Measurements from ENCODE around the gene SART3. TPM values are rescaled to one million over a fixed set of nuclear protein-coding genes. Genes with fewer than 3 reads are reported as not detected.
A peak's percentile ranks its signal among the peaks of the same experiment; 100 is the strongest.

The SART3 gene
- total and polyA plus RNA-seq, 2 of the 4 experiments (the other 2 are of a cell fraction) = 22.6 to 37.8 TPM

DNA sequence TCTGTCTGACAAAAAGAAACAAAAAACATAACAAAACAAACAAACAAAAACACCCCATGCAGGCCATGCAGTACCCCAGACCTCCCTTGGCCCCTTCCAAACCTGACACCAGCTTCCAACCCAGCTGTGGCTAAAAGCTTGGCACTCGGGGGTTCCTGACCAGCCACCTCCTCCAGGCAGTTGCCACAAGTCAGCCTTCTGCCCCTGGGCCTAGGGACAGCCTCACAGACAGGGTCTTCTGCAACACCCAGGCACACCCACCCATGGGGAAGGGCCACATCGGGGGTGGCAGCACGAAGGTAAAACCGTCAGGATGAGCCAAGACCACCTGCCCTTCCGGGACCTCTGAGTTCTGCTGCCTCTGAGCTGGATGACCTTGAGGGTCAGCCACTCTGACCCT, 47.6 kb upstream of the SART3 start:
- CTCF ChIA-PET = no interaction called here

More for the DNA sequence above, 47.6 kb upstream of the SART3 start:
- Histone ChIP-seq H4K5ac (ENCODE audit: low read depth, low read length) (no peak overlapping the region; the same call in 1 of the 2 replicates), H3K4me1 (ENCODE audit: control insufficient read depth, insufficient read depth, low read length) (peaks cover 18% of the 10 kb centered on the region), H4K20me1 (ENCODE audit: insufficient read depth, low read length) (no peaks in the 10 kb centered on the region), H3K79me1 (ENCODE audit: low read depth in 1 of 2, low read length in 2 of 2) (peaks cover 0 to 5% of the 10 kb centered on the region in 2 experiments; a peak in 1 of 4 replicates), H3K56ac (ENCODE audit: extremely low read depth, insufficient read depth, low read length) (no peak overlapping the region), H2AFZ (replicated peaks; ENCODE audit: low read length, poor library complexity) (peak overlapping the region; percentile 23), H2AK9ac (replicated peaks; ENCODE audit: low read depth, low read length, poor library complexity) (peak overlapping the region; percentile 63), H4K8ac (ENCODE audit: low read depth in 2 of 2, low read length in 2 of 2) (peak overlapping the region in 1 of 2 experiments; percentile 40; a peak in 1 of 4 replicates), H2BK5ac (ENCODE audit: low read depth, low read length, poor library complexity, severe bottlenecking) (no peak overlapping the region), H3K4ac (ENCODE audit: low read depth, low read length) (peak overlapping the region; percentile 66), H3K27ac (ENCODE audit: insufficient read depth, low read length) (no peak overlapping the region), H2BK20ac (ENCODE audit: low read depth, low read length) (peak overlapping the region; percentile 84), H3K4me2 (ENCODE audit: low read depth, low read length) (no peak overlapping the region), H4K91ac (ENCODE audit: insufficient read depth, low read depth, low read length) (peak overlapping the region; percentile 18), H3K9ac (ENCODE audit: low read depth, low read length) (no peak overlapping the region), H3K9me3 (ENCODE audit: control insufficient read depth, insufficient read depth, low read length) (no peaks in the 10 kb centered on the region), H3K4me3 (ENCODE audit: insufficient read depth, low read depth, low read length) (no peak overlapping the region), H2AK5ac (ENCODE audit: low read depth, low read length) (peak overlapping the region; percentile 89; the same call in 1 of the 2 replicates), H3K18ac (ENCODE audit: low read depth, low read length) (no peak overlapping the region; the same call in 1 of the 2 replicates), H3K14ac (replicated peaks; ENCODE audit: low read depth, low read length) (peak overlapping the region; percentile 53), H2BK120ac (ENCODE audit: low read depth, low read length) (peak overlapping the region; percentile 87), H3K23ac (ENCODE audit: low read depth, low read length) (0 out of 2 replicates have a peak overlapping the region, but pooled peaks have one; percentile 23), H3K9me1 (ENCODE audit: insufficient read depth, low read length) (peaks cover 4% of the 10 kb centered on the region; the same call in 1 of the 2 replicates), H2BK15ac (ENCODE audit: low read depth, low read length) (peak overlapping the region; percentile 63; the same call in 1 of the 3 replicates), H3K36me3 (ENCODE audit: control insufficient read depth, insufficient read depth, low read length) (no peaks in the 10 kb centered on the region), H3K27me3 (ENCODE audit: control insufficient read depth, insufficient read depth, low read length) (no peaks in the 10 kb centered on the region)
- BruUV-seq (replicated peaks) = no TSS peak
- dilution Hi-C loops (cut with HindIII; ENCODE audit: low sequenced_read_pairs, unreplicated experiment) (no loop called here), in situ Hi-C loops (cut with MboI; ENCODE audit: low sequenced_read_pairs) (no loop called here), intact Hi-C loops (cut with micrococcal nuclease) (loop anchor here (2.0 kb wide), 1 partner anchor 46 kb away; the partner anchor contains the start of gene ISCU)
- 91% methylated on average over 4 of the region's 5 CpGs; no CpG with 5 or more reads in 1 of the 2 experiments for WGBS, 2 experiments (ENCODE audit: extremely low coverage in 2 of 2, insufficient read length in 1 of 2)
- POLR2A ChIA-PET (ENCODE audit: unreplicated experiment) = no interaction called here
- no peak for ATAC-seq (ENCODE audit: low read depth)
- TF ChIP-seq NFE2L2 (IDR thresholded peaks at IDR 0.05; ENCODE audit: low read depth, low read length) (no peak), MAZ (IDR thresholded peaks at IDR 0.05; ENCODE audit: borderline replicate concordance, low read depth, low read length) (no peak), RCOR1 (IDR thresholded peaks at IDR 0.05; ENCODE audit: insufficient replicate concordance, low read length) (no peak), FOS (IDR thresholded peaks at IDR 0.05; ENCODE audit: low read depth, low read length) (no peak), MAFK (IDR thresholded peaks at IDR 0.05; ENCODE audit: low read depth, low read length) (no peak), SMC3 (IDR thresholded peaks at IDR 0.05; ENCODE audit: low read depth, low read length) (no peak), MXI1 (IDR thresholded peaks at IDR 0.05; ENCODE audit: borderline replicate concordance, low read depth, low read length) (no peak), BHLHE40 (IDR thresholded peaks at IDR 0.05; ENCODE audit: low read depth, low read length) (no peak), RAD21 (IDR thresholded peaks at IDR 0.05; ENCODE audit: low read length) (no peak), CEBPB (IDR thresholded peaks at IDR 0.05; ENCODE audit: low read depth, low read length) (no peak), RFX5 (IDR thresholded peaks at IDR 0.05; ENCODE audit: low read depth, low read length) (no peak)
- TF ChIP-seq, protein P1, sequence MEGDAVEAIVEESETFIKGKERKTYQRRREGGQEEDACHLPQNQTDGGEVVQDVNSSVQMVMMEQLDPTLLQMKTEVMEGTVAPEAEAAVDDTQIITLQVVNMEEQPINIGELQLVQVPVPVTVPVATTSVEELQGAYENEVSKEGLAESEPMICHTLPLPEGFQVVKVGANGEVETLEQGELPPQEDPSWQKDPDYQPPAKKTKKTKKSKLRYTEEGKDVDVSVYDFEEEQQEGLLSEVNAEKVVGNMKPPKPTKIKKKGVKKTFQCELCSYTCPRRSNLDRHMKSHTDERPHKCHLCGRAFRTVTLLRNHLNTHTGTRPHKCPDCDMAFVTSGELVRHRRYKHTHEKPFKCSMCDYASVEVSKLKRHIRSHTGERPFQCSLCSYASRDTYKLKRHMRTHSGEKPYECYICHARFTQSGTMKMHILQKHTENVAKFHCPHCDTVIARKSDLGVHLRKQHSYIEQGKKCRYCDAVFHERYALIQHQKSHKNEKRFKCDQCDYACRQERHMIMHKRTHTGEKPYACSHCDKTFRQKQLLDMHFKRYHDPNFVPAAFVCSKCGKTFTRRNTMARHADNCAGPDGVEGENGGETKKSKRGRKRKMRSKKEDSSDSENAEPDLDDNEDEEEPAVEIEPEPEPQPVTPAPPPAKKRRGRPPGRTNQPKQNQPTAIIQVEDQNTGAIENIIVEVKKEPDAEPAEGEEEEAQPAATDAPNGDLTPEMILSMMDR (conservative IDR thresholded peaks at IDR 0.05; ENCODE audit: low read depth, low read length) = no peak
- DNase-seq = no peak

All from IMR-90 (cell line).